ENCODE measurements around the gene CTH. TPM values are rescaled to one million over a fixed set of nuclear protein-coding genes. Genes with fewer than 3 reads are reported as not detected.

CTH gene
- polyA plus RNA-seq, 1 of the 3 experiments (the other 2 are of a cell fraction), result 3.9 TPM

DNA sequence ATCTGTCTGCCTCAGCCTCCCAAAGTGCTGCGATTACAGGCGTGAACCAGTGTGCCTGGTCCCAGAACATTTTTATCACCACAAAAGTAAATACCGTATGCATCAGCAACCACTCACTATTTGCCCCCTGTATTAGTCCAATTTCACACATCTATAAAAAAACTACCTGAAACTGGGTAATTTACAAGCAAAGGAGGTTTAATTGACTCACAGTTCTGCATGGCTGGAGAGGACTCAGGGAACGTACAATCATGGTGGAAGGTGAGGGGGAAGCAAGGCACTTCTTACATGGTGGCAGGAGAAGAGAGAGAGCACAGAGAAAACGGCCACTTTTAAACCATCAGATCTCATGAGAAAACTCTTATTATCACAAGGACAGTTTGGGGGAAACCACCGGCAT lies 25.6 kb upstream of the CTH start:
- H3K4me1 ChIP-seq (ENCODE audit: control insufficient read depth in 1 of 2, insufficient read depth in 2 of 2, low read depth in 1 of 2, low read length in 1 of 2), result no peaks in the 10 kb centered on the region
- no peaks in the 10 kb centered on the region for H3K9me3 ChIP-seq
- no peaks in the 10 kb centered on the region for H3K36me3 ChIP-seq (replicated peaks in 1 of 2; ENCODE audit: control insufficient read depth in 1 of 2, insufficient read depth in 2 of 2, low read length in 1 of 2)
- WGBS (ENCODE audit: low lambda C conversion rate), result 84% methylated on average over 6 of the region's 6 CpGs
- no peak overlapping the region for H3K9ac ChIP-seq
- no peak overlapping the region for H3K4me2 ChIP-seq
- no peak for DNase-seq
- ChIA-PET CTCF (no interaction called here), POLR2A (no interaction called here)
- no peaks in the 10 kb centered on the region for H3K79me2 ChIP-seq (ENCODE audit: insufficient read depth)
- H3F3A ChIP-seq (replicated peaks; ENCODE audit: insufficient read depth), result no peaks in the 10 kb centered on the region
- TF ChIP-seq MXI1 (IDR thresholded peaks at IDR 0.05; ENCODE audit: low read depth, low read length) (no peak), RCOR1 (IDR thresholded peaks at IDR 0.05; ENCODE audit: low read length) (no peak), MEF2A (IDR thresholded peaks at IDR 0.05; ENCODE audit: borderline replicate concordance, low read depth) (no peak), TCF12 (IDR thresholded peaks at IDR 0.05) (no peak), SMC3 (IDR thresholded peaks at IDR 0.05; ENCODE audit: low read depth, low read length) (no peak), RXRA (IDR thresholded peaks at IDR 0.05; ENCODE audit: borderline replicate concordance, low read depth) (no peak)
- TF ChIP-seq, protein P1, sequence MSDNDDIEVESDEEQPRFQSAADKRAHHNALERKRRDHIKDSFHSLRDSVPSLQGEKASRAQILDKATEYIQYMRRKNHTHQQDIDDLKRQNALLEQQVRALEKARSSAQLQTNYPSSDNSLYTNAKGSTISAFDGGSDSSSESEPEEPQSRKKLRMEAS (IDR thresholded peaks at IDR 0.05; ENCODE audit: low read depth), result no peak
- TF ChIP-seq, protein P2, sequence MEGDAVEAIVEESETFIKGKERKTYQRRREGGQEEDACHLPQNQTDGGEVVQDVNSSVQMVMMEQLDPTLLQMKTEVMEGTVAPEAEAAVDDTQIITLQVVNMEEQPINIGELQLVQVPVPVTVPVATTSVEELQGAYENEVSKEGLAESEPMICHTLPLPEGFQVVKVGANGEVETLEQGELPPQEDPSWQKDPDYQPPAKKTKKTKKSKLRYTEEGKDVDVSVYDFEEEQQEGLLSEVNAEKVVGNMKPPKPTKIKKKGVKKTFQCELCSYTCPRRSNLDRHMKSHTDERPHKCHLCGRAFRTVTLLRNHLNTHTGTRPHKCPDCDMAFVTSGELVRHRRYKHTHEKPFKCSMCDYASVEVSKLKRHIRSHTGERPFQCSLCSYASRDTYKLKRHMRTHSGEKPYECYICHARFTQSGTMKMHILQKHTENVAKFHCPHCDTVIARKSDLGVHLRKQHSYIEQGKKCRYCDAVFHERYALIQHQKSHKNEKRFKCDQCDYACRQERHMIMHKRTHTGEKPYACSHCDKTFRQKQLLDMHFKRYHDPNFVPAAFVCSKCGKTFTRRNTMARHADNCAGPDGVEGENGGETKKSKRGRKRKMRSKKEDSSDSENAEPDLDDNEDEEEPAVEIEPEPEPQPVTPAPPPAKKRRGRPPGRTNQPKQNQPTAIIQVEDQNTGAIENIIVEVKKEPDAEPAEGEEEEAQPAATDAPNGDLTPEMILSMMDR (IDR thresholded peaks at IDR 0.05), result no peak
- no peak overlapping the region for H3K4me3 ChIP-seq (ENCODE audit: low read depth in 2 of 2, low read length in 1 of 2)
- no peaks in the 10 kb centered on the region for H3K9me2 ChIP-seq
- no peak overlapping the region for H3K27ac ChIP-seq (ENCODE audit: low read depth in 2 of 2, low read length in 1 of 2)
- H4K20me1 ChIP-seq (ENCODE audit: insufficient read depth), result no peaks in the 10 kb centered on the region
- no peaks in the 10 kb centered on the region for H3K27me3 ChIP-seq (ENCODE audit: insufficient read depth)
- H2AFZ ChIP-seq (ENCODE audit: low read depth), result no peak overlapping the region

DNA sequence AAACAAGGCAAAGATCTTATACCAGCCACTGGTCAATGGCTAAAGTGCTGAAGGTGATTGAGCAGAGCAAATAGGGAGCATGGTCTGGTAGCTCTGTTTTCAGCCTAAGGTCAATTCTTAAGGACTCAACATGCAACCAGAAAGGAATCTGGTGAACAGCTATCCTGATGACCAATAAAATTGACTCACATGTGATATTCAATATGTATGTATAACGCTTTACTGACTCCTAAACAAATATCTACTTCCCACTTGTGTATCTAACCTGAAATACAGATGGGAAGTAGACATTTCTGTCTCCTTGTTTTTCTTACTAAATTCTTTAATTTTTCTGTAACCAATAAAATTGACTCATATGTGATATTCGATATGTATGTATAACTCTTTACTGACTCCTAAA lies 24.9 kb upstream of the CTH start:
- Histone ChIP-seq H3K27me3 (ENCODE audit: insufficient read depth) (no peaks in the 10 kb centered on the region), H3K79me2 (ENCODE audit: insufficient read depth) (no peaks in the 10 kb centered on the region), H3K4me1 (ENCODE audit: control insufficient read depth in 1 of 2, insufficient read depth in 2 of 2, low read depth in 1 of 2, low read length in 1 of 2) (no peaks in the 10 kb centered on the region), H3K9me2 (no peaks in the 10 kb centered on the region), H3K9me3 (no peaks in the 10 kb centered on the region), H2AFZ (ENCODE audit: low read depth) (no peak overlapping the region), H3K36me3 (replicated peaks in 1 of 2; ENCODE audit: control insufficient read depth in 1 of 2, insufficient read depth in 2 of 2, low read length in 1 of 2) (no peaks in the 10 kb centered on the region), H4K20me1 (ENCODE audit: insufficient read depth) (no peaks in the 10 kb centered on the region), H3K27ac (ENCODE audit: low read depth in 2 of 2, low read length in 1 of 2) (no peak overlapping the region), H3K4me3 (ENCODE audit: low read depth in 2 of 2, low read length in 1 of 2) (no peak overlapping the region), H3K4me2 (no peak overlapping the region), H3K9ac (no peak overlapping the region), H3F3A (replicated peaks; ENCODE audit: insufficient read depth) (no peaks in the 10 kb centered on the region)
- TF ChIP-seq TCF12 (IDR thresholded peaks at IDR 0.05) (no peak), RAD21 (IDR thresholded peaks at IDR 0.05; ENCODE audit: low read length) (no peak), MEF2A (IDR thresholded peaks at IDR 0.05; ENCODE audit: borderline replicate concordance, low read depth) (no peak), RCOR1 (IDR thresholded peaks at IDR 0.05; ENCODE audit: low read length) (no peak), POLR2AphosphoS5 (IDR thresholded peaks at IDR 0.05; ENCODE audit: low read depth, low read length) (no peak), SIN3A (IDR thresholded peaks at IDR 0.05; ENCODE audit: borderline replicate concordance, low read depth, low read length) (no peak)
- TF ChIP-seq, protein P3, sequence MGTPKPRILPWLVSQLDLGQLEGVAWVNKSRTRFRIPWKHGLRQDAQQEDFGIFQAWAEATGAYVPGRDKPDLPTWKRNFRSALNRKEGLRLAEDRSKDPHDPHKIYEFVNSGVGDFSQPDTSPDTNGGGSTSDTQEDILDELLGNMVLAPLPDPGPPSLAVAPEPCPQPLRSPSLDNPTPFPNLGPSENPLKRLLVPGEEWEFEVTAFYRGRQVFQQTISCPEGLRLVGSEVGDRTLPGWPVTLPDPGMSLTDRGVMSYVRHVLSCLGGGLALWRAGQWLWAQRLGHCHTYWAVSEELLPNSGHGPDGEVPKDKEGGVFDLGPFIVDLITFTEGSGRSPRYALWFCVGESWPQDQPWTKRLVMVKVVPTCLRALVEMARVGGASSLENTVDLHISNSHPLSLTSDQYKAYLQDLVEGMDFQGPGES (IDR thresholded peaks at IDR 0.05; ENCODE audit: low read depth, low read length), result no peak
- TF ChIP-seq, protein P4, sequence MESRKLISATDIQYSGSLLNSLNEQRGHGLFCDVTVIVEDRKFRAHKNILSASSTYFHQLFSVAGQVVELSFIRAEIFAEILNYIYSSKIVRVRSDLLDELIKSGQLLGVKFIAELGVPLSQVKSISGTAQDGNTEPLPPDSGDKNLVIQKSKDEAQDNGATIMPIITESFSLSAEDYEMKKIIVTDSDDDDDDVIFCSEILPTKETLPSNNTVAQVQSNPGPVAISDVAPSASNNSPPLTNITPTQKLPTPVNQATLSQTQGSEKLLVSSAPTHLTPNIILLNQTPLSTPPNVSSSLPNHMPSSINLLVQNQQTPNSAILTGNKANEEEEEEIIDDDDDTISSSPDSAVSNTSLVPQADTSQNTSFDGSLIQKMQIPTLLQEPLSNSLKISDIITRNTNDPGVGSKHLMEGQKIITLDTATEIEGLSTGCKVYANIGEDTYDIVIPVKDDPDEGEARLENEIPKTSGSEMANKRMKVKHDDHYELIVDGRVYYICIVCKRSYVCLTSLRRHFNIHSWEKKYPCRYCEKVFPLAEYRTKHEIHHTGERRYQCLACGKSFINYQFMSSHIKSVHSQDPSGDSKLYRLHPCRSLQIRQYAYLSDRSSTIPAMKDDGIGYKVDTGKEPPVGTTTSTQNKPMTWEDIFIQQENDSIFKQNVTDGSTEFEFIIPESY (IDR thresholded peaks at IDR 0.05; ENCODE audit: borderline replicate concordance, low read depth), result no peak
- DNase-seq, result no peak
- CTCF ChIA-PET, result no interaction called here
- POLR2A ChIA-PET, result no interaction called here
- 89% methylated on average over 2 of the region's 2 CpGs for WGBS (ENCODE audit: low lambda C conversion rate)

Measured in SK-N-SH (cell line).